GM21737 (cell line): ENCODE data around the gene COBL.

Experiments
- ATAC-seq: cut with Tn5 transposase; IDR thresholded peaks from one replicate; pipeline ENCODE4 v1.9.1; 2021; ENCODE audit warnings: mild to moderate bottlenecking, moderate library complexity; ENCODE audit not compliant: unreplicated experiment

Gene COBL

GRCh38 chr7:51308265-51308664 is 8.3 kb downstream of the COBL start:
- no peak for ATAC-seq

DNA sequence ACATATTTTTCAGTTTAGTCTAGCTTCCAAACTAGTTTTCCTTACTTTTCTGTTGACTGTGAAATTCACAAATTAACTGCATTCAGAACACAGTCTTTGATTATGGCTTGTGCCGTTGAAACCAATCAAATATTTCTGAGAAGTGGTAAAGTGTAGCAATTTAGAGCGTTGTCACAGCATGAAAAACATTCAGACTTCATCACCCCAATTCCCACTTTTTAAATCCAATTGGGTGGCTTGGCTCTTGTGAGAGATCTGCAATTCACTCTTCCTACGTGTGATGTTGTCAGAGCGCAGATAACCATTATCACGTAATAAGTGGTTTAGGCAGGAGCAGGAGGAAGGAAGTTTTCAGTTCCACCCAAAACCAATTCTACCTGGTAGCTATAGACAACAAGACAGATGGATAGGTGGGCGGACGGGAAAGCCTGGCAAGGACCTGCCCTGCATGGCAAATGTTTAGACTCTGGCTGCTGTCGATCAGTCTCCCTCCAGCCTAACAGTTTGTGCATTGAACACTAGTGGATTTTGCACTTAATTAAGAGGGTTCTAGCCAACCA is 8.9 kb downstream of the COBL start:
- ATAC-seq: no peak

GRCh38 chr7:51306761-51307160 is 9.8 kb downstream of the COBL start:
- no peak for ATAC-seq

- no peak for ATAC-seq
Measured at GRCh38 chr7:51304729-51305128, 11.9 kb downstream of the COBL start.

GRCh38 chr7:51303142-51303525 is 13.5 kb downstream of the COBL start:
- ATAC-seq: no peak

- no peak for ATAC-seq
Measured at GRCh38 chr7:51301806-51302205, 14.8 kb downstream of the COBL start.

GRCh38 chr7:51300762-51301674 is 15.6 kb downstream of the COBL start:
- no peak for ATAC-seq

- ATAC-seq: no peak
Measured at GRCh38 chr7:51299391-51300133, 17.0 kb downstream of the COBL start.

DNA sequence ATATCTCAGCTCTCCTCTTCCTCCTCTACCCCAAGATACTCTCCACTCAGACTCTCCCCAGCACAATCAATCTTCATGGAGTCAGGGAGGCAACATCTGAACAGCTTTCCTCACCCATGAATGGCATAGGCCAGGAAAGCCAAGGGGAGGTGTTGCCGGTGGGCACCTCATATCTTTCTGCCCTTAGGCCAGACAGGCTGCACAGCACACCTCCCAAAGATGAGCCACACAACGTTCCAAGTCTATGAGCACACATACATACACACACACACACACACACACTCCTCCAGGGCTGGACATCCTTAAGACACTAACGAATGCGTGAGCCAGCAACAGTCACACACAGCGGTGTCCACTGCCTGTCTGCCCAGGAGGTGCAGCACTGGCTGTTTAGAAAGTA is 17.7 kb downstream of the COBL start:
- no peak for ATAC-seq

DNA sequence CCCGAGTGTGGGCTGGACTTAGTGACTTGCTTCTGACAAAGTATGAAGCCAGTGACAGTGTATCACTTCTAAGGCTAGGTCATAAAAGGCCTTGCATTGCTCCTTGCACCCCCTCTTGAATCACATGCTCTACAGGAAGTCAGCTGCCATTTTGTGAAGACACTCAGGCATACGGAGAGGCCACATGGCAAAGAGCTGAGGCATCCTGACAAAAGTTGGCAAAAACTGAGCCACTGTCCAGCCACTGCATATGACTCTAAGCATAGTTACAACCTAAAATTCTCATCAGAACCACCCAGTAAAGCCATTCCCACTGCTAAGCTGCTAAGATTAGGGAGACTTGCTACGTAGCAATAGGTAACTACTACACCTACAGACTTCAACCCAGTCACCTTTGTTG is 18.6 kb downstream of the COBL start:
- no peak for ATAC-seq

GRCh38 chr7:51295440-51296245 is 21.0 kb downstream of the COBL start:
- ATAC-seq: no peak

DNA sequence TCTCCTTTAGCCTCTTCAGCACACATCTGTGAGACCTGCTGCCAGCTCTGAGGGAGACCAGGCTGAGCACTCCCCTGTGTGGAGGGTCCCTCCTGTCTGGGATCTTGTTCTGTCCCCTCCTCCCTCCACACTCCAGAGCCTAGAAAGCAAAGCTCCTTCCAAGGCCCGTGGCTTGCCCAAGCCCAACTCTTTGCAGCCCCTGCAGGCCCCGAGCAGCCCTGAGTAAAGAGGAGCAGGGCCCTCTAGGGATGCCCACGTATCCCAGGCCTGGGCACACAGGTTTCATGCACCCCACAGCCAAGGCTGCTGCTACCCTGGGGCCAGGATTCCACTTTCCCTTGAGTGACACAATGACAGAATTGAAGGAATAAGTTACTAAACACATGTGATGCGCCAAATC is 24.0 kb downstream of the COBL start:
- ATAC-seq: no peak

- no peak for ATAC-seq
Measured at GRCh38 chr7:51290702-51291540, 25.7 kb downstream of the COBL start.

DNA sequence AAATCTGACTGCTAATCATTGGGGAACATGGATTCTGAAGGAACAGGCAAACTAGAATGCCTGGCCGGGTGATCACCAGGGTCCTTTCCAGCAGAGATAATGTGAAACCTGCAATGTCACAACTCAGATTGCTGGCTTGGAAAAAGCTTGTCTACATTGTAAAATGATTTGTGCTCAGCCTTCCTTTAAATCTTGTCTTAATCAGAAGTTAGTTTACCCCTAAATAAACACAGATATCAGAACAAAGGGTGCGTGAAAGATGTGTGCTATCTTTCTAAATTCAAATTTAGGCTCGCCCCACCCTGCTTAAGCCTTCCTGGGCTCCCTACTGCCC is 26.3 kb downstream of the COBL start:
- no peak for ATAC-seq

- no peak for ATAC-seq
Measured at GRCh38 chr7:51289623-51290303, 26.8 kb downstream of the COBL start.

DNA sequence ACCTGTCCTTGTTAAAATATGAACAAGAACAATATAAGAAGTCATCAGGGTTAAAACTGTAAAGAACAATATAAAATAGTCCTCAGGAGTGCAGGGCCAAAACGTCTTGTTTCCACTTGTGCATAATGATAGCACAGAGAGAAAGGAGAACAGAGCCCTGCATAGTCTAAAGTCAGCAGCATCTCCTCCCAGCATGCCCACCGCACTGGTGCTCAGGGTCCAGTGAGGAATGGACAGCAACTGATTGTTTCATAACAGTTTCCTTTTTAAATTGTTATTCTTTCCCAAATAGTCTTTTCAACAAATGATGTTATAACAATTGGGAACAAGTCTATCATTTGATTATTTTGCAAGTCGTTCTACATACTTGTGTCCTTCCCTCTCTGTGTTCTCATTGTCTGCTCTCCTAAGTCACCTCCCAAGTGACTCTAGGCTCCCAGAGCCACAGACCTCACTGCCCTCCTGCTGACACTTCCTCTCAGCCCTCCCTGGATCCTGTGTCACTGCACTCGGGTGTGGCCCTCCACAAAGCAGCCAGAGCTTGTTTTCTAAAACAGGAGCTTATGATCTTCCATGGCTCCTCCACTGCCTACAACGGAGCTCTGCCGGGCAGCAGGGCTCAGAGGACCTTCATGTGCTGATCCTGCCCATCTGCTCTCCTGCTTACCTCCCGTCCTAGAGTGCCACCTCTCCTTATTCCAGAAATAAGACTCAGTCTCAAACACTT is 27.6 kb downstream of the COBL start:
- ATAC-seq: no peak

DNA sequence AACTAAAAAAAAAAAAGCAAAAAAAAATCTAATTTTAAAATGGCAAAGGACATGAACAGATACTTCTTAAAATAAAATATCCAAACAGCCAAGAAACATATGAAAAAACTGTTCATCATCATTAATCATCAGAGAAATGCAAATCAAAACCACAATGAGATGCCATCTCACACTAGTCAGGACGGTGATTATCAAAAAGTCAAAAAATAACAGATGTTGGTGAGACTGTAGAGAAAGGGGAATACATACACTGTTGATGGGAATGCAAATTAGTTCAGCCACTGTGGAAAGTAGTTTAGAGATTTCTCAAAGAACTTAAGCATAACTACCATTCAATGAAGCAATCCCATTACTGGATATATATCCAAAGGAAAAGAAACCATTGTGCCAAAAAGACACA is 30.2 kb downstream of the COBL start:
- ATAC-seq: no peak

- no peak for ATAC-seq
Measured at GRCh38 chr7:51280156-51280555, 36.5 kb downstream of the COBL start.

- no peak for ATAC-seq
Measured at GRCh38 chr7:51279391-51280023, 37.1 kb downstream of the COBL start.
